HG03354 (cell line): ENCODE results near the gene DHX9.
A peak's percentile ranks its signal among the peaks of the same experiment; 100 is the strongest.
"Not testable (repeated sequence)": the region's sequence is repeated elsewhere in the genome, so short reads cannot be mapped to it uniquely, and the experiment has no call there.

ENCODE experiments used
- ATAC-seq: cut with Tn5 transposase; IDR thresholded peaks from one replicate; pipeline ENCODE4 v1.9.1; 2021; ENCODE audit warnings: mild to moderate bottlenecking; ENCODE audit not compliant: unreplicated experiment, poor library complexity, severe bottlenecking

DHX9 gene

GRCh38 chr1:182884872-182885271 lies 45.7 kb downstream of the DHX9 start:
- ATAC-seq: no peak

GRCh38 chr1:182885591-182885990 lies 46.4 kb downstream of the DHX9 start:
- ATAC-seq: no peak

- no peak for ATAC-seq
These were observed 47.8 kb downstream of the DHX9 start for GRCh38 chr1:182886985-182887384.

GRCh38 chr1:182888736-182889531 lies 49.8 kb downstream of the DHX9 start:
- ATAC-seq: no peak

GRCh38 chr1:182889997-182890396 lies 50.9 kb downstream of the DHX9 start:
- ATAC-seq: no peak

GRCh38 chr1:182890927-182891610 lies 51.9 kb downstream of the DHX9 start:
- no peak for ATAC-seq

- no peak for ATAC-seq
These were observed 58.5 kb downstream of the DHX9 start for GRCh38 chr1:182897696-182898095.

GRCh38 chr1:182901946-182902345 lies 62.8 kb downstream of the DHX9 start:
- ATAC-seq: not testable (repeated sequence)

GRCh38 chr1:182905321-182905720 lies 66.2 kb downstream of the DHX9 start:
- no peak for ATAC-seq

GRCh38 chr1:182909578-182909977 lies 70.4 kb downstream of the DHX9 start:
- no peak for ATAC-seq

- ATAC-seq: no peak
These were observed 71.0 kb downstream of the DHX9 start for GRCh38 chr1:182910143-182910542.

- ATAC-seq: no peak
These were observed 74.3 kb downstream of the DHX9 start for GRCh38 chr1:182913401-182913800.

- ATAC-seq: no peak
These were observed 78.2 kb downstream of the DHX9 start for GRCh38 chr1:182917378-182917777.

- no peak for ATAC-seq
These were observed 86.5 kb downstream of the DHX9 start for GRCh38 chr1:182925661-182926060.

- ATAC-seq: peak; percentile 47
These were observed 88.7 kb downstream of the DHX9 start for GRCh38 chr1:182927693-182928433.

GRCh38 chr1:182930985-182931384 lies 91.8 kb downstream of the DHX9 start:
- ATAC-seq: no peak

- no peak for ATAC-seq
These were observed 96.6 kb downstream of the DHX9 start for GRCh38 chr1:182935716-182936115.
